HUDEP-2 (cell line): Measurements from ENCODE around the gene HES7.

Source experiments
- DNase-seq, 76 experiments: peaks; one replicate each; lab custom pipeline; 2025; ENCODE audit not compliant: unreplicated experiment in 76 of 76; lab: John Stamatoyannopoulos, UW

Gene HES7

DNA sequence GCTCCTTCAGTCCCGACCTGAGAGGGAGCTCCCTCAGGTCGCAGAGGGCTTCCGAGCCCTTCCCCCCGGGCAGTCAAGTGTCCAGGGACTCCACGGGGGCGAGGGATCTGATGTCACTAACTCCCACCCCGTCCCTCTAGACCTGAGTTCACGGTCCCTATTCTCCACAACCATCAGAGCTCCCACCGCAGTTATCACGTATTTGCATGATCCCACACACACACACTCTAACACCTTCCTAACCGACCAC, 32.0 kb upstream of the HES7 start:
- peak in 1 of 76 experiments; percentile 48 for DNase-seq

GRCh38 chr17:8155231-8155995, 31.5 kb upstream of the HES7 start:
- peak in 16 of 76 experiments; percentile 6 to 51 (median 22) for DNase-seq

DNA sequence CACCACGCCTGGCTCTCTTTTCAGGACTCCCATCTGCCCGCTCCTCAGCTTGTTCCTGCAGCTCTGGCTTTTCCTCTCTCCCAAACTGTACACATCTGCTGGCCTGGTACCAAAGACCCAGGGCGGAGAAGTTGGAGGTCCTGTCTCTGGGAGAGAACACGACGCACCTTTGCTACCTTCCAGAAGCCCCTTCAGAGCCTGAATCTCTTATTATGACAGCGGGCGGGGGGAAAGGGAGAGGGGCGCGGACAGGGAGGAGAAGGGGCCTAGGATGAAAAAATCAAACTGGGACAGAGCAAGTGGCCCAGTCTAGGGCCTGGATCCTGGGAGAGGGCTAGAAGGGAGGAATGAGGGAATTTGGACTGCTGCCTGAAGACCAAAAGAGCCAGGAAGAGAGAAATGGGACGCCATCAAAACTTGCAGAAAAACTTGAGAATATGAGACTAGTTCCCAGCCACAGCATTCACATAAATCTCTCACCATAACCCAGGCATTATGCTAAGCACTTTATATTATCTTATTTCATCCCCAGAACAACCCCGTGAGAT, 30.8 kb upstream of the HES7 start:
- peak in 1 of 76 experiments; percentile 62 for DNase-seq

GRCh38 chr17:8153957-8154607, 30.2 kb upstream of the HES7 start:
- peak; percentile 38 to 99 (median 98) for DNase-seq

- peak in 61 of 76 experiments; percentile 9 to 71 (median 47) for DNase-seq
Measured at GRCh38 chr17:8153525-8153956, 29.6 kb upstream of the HES7 start.

- no peak for DNase-seq
Measured at GRCh38 chr17:8153031-8153451, 29.1 kb upstream of the HES7 start.

- peak in 74 of 76 experiments; percentile 49 to 99 (median 97) for DNase-seq
Measured at GRCh38 chr17:8152112-8152775, 28.3 kb upstream of the HES7 start, which contains the start of gene PER1. Gene PER1 (minus strand): TSS chr17:8152404. CDS start chr17:8150706, 1,698 bp downstream.

- DNase-seq: peak in 6 of 76 experiments; percentile 5 to 41 (median 36)
Measured at GRCh38 chr17:8151641-8152111, 27.8 kb upstream of the HES7 start.

DNA sequence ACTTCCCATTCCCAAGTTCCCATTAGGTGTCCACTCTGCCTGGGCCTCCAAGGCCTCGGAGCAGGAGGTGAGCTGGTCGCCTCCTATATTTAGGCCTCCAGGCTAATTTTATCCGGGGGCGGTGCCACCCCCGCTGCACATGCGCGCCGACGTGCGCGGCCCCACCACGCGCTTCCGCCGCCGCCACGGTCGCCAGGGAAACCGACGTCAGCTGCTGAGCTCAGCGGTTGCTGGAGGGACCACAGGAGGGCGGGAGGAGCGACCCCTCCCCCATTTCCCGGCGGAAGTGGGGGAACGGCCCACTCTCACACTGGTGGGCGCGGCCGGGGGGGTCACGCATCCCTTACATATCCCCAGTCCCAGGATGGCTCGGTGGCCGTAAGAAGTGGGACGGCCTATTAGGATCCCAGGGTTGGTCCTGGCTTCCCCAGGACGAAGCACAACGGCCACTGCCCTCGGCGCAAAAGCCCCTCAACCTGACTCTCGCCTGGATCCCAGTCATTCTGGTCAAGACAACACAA, 27.3 kb upstream of the HES7 start:
- peak in 65 of 76 experiments; percentile 19 to 83 (median 58) for DNase-seq

DNA sequence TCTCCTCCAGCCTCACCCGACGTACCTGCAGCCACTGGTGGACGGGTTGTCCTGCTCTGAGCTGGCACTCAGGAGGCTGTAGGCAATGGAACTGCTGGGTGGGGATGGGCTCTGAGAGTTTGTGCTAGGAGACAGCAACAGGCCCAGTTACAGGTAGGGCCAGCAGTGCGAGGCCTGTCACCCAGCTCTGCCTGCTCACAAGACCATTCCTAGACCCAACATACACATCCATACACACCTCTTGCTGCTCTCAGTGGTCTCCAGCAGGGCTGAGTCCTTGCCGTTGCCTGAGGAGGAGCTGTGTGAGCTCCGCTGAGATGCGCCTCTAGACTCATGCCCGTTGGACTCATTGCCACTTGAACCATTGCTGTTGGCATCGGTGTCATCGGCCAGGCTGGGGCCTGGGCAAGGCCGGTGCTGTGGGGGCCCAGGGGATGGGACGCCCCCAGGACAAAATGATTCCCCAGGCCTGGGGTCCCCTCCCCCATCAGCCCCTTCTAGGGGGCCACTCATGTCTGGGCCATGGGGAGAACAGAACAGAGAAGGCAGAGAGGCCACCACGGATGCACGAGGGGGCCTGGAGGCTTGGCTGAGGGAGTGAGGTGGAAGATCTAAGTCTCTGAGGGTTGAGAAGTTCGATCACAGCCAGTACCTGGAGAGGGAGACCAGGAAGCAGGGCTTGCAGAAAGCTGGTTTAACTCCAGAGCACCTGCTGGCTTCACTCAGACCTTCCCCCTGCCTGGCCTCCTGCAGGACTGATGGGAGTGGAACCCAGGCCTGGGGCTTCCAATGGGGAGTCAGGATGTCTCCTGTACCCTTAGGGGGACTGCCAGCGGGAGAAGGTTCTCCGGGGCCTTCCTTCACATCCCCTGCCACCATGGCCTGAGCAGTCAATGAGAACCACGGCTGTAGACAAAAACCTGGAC, 26.6 kb upstream of the HES7 start:
- no peak for DNase-seq

DNA sequence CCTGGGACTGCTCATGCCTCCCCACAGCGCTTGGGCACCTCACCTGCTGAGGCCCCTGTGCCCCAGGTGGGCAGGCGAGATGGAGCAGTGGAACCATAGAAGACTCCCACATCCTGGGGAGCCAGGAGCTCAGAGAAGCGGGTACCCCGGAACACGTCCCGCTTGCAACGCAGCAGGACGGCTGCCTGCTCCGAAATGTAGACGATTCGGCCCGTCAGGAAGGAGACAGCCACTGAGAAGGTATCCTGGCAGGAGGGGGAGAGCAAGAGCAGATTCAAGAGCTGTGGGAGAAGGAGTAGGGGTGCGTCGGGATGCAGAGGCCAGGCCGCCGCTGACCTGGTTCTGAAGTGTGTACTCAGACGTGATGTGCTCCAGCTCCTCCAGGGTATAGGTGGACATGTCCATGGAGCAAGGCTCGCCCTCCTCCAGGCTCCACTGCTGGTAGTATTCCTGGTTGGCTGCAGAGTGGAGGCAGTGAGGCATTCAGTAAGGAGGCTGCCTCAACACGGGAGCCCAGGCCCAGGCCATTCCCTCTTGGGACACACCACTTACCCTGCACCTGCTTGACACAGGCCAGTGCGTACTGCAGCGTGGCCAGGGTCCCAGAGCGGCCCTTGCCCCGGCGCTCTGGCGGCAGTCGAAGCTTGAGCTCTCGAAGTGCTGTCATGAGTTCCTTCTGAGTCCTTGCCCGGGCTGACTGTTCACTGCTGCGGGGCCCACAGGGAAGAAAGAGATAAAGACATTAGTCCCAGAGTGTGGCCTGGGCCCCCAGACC, 25.7 kb upstream of the HES7 start:
- DNase-seq: no peak

DNA sequence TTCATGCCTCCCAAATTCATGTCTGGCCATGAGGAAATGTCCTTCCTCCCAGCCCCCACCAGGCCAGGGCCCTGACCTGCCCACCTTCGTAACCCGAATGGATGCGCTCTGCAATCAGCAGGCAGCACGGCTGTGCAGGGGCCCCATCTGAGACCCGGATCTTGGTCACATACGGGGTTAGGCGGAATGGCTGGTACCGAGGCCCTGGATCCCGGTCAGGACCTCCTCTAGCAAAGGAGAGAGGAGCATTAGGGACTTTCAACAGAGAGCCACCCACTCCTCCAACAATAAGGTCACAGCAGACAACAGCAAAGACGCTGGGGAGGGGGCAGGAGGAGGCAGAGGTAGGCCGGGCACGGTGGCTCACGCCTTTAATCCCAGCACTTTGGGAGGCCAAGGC, 24.7 kb upstream of the HES7 start:
- DNase-seq: no peak

GRCh38 chr17:8147805-8148404, 24.0 kb upstream of the HES7 start:
- no peak for DNase-seq

- no peak for DNase-seq
Measured at GRCh38 chr17:8147141-8147804, 23.4 kb upstream of the HES7 start.

DNA sequence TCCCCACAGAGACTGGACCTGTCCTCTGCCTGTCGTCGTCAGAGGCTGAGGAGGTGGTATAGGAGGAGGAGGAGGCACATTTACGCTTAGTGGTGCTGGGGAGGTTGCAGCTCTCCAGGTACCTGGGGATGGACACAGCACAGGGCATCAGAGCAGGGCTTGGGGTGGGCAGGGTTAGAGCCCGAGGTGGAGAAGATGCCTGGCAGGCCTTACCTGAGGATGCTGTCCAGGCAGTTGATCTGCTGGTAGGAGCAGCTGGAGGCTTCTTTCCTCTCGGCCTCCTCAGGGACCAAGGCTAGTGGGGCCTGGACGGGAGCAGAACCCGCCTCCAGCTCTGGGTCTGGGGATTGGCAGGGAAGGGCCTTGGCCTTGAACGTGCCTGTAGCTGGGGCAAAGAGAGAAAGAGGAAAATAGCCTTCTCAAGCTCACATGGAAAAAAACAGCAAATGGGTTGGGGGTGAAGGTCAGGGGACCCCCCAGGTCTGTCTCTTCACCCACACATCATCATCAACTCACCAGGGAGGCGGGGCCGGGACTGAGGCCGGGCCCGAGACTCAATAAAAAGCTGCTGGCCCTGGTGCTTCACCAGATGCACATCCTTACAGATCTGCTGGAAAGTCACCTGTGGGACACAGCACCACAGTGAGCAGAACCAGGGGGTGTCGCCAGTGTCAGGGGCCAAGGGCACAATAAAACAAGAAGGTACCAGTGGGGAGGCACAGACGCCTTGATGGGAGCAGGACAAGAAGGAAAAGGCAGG, 22.7 kb upstream of the HES7 start:
- no peak for DNase-seq

DNA sequence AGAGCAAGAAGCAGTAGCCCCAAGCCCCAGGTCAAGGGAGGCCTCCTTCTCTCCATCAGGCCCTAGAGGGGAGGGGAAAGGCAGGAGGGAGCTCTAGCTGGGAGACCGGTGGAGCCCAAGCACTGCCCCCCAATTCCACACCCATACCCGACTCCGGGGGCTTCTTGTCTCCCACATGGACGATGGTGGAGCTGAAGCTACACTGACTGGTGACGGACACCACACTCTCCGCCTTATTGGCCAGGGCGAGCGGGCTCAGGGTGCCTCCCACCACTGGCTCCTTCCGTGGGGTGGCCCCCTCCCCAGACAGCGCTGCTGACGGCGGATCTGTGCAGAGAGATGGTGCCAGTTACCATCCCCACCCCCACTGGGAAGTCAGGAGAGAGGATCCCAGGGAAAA, 21.9 kb upstream of the HES7 start:
- DNase-seq: no peak

DNA sequence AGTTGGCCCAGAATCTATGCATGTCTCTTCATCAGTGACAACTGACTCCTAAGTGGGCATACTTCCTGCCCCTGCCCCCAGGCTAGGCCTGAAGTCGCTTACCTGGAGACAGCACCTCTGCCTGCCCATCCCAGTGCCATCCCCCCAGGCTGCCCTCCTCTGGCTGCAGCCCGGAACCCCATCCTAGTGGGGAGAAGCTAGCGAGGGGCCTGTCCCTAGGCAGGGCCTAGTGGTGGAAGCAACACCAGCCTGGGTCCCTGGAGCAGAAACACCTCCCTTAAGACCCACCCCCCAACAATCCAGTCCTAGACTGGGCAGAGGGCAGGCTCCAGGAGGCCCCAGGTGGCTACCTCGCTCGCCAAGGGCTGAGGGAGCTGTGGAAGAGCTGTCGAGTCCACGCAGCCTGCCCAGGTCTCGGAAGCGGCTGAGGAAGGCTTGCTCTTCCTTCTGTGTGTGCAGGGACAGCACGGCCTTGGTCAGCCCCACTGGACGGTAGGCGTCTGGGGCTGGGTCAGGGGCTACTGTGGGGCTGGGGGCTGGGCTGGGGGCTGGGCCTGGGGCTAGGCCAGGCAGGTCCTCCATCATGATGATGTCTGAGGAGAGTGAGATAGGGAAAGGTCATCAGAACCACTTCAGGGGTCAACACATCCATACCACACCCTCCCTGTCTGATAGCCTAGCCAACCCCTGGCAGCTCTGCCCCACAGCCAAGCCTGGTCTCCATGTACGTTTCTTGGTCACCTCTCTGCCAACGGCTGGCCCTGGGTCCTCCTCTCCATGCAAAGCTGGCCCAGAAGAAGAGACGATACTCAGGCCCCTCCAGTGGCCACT, 20.7 kb upstream of the HES7 start:
- no peak for DNase-seq
